RWPE1 (cell line): ENCODE data around the gene RTKN2.

Experiments
- CTCF ChIA-PET: fragments of 350-600 bp; sonication (Branson Sonifier 250); formaldehyde crosslinking; extraction: SDS; loops from one replicate; lab custom pipeline; 2021; lab: Yijun Ruan, JAX
- POLR2A ChIA-PET: fragments of 400-600 bp; formaldehyde crosslinking; extraction: SDS; loops from one replicate; lab custom pipeline; 2020; ENCODE audit warnings: antibody characterized with exemption; ENCODE audit not compliant: low non-redundant PET; lab: Yijun Ruan, JAX
- DNase-seq: peaks from one replicate; pipeline ENCODE4 v3.0.0; 2012; ENCODE audit warnings: low spot score
- H3K27ac ChIP-seq: fragments of 450-650 bp; 2 replicates; pipeline ENCODE4 v1.5.1; 2017
- CTCF ChIP-seq: fragments of 450-650 bp; conservative IDR thresholded peaks from 2 replicates; pipeline ENCODE4 v1.5.1; 2017; ENCODE audit warnings: low read depth, mild to moderate bottlenecking

Gene RTKN2

DNA sequence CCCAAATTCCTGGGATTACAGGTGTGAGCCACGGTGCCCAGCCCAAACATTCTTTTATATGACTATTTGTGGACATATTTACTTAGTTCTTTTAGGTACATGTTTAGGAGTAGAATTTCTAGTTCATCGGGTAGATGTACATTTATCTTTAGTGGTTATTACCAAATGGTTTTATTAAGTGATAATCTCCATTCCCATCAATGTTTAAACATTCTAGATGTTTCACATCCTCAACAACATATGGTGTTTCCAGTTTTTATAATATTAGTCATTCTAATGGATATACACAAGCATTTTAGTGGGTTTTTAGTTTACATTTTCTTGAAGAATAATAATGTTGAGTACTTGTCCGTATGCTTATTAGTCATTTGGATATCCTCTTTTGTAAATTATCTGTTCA lies 131.7 kb downstream of the RTKN2 start:
- ChIA-PET CTCF (interaction anchor here (0.6 kb wide), 1 partner anchor 95 kb away, joined by 7 read pairs; no protein-coding TSS in a partner anchor), POLR2A (no interaction called here)
- DNase-seq: no peak
- no peak for TF ChIP-seq CTCF
- no peak overlapping the region for H3K27ac ChIP-seq

GRCh38 chr10:62133618-62134017 lies 135.0 kb downstream of the RTKN2 start:
- DNase-seq: no peak
- ChIA-PET CTCF (no interaction called here), POLR2A (no interaction called here)
- no peak overlapping the region for H3K27ac ChIP-seq
- TF ChIP-seq CTCF: no peak
